DND-41 (cell line): ENCODE measurements around the gene ERC1.

Experiments
- ATAC-seq: fragments of 200-7000 bp; cut with Tn5 transposase; 3 replicates; pipeline ENCODE4 v1.9.1; 2021; ENCODE audit warnings: low read depth; ENCODE audit not compliant: insufficient read depth
- DNase-seq: peaks from one replicate; pipeline ENCODE4 v3.0.0-alpha.2; 2020
- H2AFZ ChIP-seq: 2 replicates; pipeline ENCODE4 v1.6.0; 2012; ENCODE audit warnings: low read depth, low read length
- H3K27ac ChIP-seq: 2 replicates; pipeline ENCODE4 v1.5.1; 2012; ENCODE audit warnings: low read length, inconsistent platforms
- H3K27me3 ChIP-seq: fragments of 200-600 bp; sonication (generic); 2 replicates; pipeline ENCODE4 v1.6.0; 2012; ENCODE audit warnings: low read length, mild to moderate bottlenecking, inconsistent platforms; ENCODE audit not compliant: insufficient read depth, poor library complexity
- H3K36me3 ChIP-seq: 2 replicates; pipeline ENCODE4 v1.5.1; 2012; ENCODE audit warnings: low read length, inconsistent platforms; ENCODE audit not compliant: insufficient read depth
- H3K4me1 ChIP-seq: 2 replicates; pipeline ENCODE4 v1.5.1; 2012; ENCODE audit warnings: mild to moderate bottlenecking, low read length; ENCODE audit not compliant: insufficient read depth
- H3K4me2 ChIP-seq: 2 replicates; pipeline ENCODE4 v1.6.0; 2012; ENCODE audit warnings: mild to moderate bottlenecking, moderate library complexity, low read length, inconsistent platforms; ENCODE audit not compliant: insufficient read depth
- H3K4me3 ChIP-seq, 2 experiments: fragments of 200-600 bp in 1 of 2; shearing (Covaris generic) in 1 of 2; 2 replicates each; pipeline ENCODE4 v1.5.1; 2012 to 2016; ENCODE audit warnings: inconsistent platforms in 2 of 2, low read length in 2 of 2, mild to moderate bottlenecking in 2 of 2, low read depth in 1 of 2, moderate library complexity in 1 of 2
- H3K79me2 ChIP-seq: 2 replicates; pipeline ENCODE4 v1.6.0; 2012; ENCODE audit warnings: low read length, inconsistent platforms; ENCODE audit not compliant: insufficient read depth
- H3K9ac ChIP-seq: 2 replicates; pipeline ENCODE4 v1.6.0; 2012; ENCODE audit warnings: low read depth, mild to moderate bottlenecking, inconsistent platforms, low read length, moderate library complexity
- H3K9me3 ChIP-seq: 2 replicates; pipeline ENCODE4 v1.5.1; 2012; ENCODE audit warnings: low read length, moderate library complexity, mild to moderate bottlenecking, inconsistent platforms; ENCODE audit not compliant: insufficient read depth, severe bottlenecking
- H4K20me1 ChIP-seq: 2 replicates; pipeline ENCODE4 v1.6.0; 2012; ENCODE audit warnings: low read length; ENCODE audit not compliant: insufficient read depth
- EZH2 ChIP-seq: IDR thresholded peaks from 3 replicates; pipeline ENCODE4 v1.6.1; 2012; ENCODE audit warnings: borderline replicate concordance, low read depth, mild to moderate bottlenecking, moderate library complexity, low read length, inconsistent platforms; ENCODE audit not compliant: severe bottlenecking
- TF ChIP-seq, protein P1 (sequence below): IDR thresholded peaks from 2 replicates; pipeline ENCODE4 v1.5.1; 2012; ENCODE audit warnings: borderline replicate concordance, low read length, moderate library complexity, mild to moderate bottlenecking; ENCODE audit not compliant: poor library complexity, severe bottlenecking; ENCODE audit errors: extremely low read depth

ERC1 gene

DNA sequence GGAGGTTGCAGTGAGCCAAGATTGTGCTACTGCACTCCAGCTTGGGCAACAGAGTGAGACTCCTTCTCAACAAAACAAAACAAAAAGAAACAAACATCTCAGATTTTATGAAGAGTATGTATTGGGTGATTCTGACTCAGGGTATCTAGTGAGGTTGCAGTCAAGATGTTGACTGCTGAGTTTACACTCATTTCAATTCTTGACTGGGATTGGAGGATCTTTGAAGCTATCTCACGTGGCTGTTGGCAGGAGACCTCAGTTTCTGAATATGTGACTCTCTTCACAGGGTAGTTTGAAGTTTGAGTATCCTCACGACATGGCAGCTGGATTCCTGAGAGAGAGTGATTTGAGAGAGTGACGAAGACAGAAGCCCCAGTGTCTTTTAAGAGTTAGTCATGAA, 29.4 kb downstream of the ERC1 start:
- no peak overlapping the region for H3K4me3 ChIP-seq
- TF ChIP-seq, protein P1, sequence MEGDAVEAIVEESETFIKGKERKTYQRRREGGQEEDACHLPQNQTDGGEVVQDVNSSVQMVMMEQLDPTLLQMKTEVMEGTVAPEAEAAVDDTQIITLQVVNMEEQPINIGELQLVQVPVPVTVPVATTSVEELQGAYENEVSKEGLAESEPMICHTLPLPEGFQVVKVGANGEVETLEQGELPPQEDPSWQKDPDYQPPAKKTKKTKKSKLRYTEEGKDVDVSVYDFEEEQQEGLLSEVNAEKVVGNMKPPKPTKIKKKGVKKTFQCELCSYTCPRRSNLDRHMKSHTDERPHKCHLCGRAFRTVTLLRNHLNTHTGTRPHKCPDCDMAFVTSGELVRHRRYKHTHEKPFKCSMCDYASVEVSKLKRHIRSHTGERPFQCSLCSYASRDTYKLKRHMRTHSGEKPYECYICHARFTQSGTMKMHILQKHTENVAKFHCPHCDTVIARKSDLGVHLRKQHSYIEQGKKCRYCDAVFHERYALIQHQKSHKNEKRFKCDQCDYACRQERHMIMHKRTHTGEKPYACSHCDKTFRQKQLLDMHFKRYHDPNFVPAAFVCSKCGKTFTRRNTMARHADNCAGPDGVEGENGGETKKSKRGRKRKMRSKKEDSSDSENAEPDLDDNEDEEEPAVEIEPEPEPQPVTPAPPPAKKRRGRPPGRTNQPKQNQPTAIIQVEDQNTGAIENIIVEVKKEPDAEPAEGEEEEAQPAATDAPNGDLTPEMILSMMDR, result no peak
- no peak for TF ChIP-seq EZH2
- no peaks in the 10 kb centered on the region for H4K20me1 ChIP-seq
- H3K9me3 ChIP-seq, result no peaks in the 10 kb centered on the region
- no peak overlapping the region for H3K9ac ChIP-seq
- no peaks in the 10 kb centered on the region; the same call in 1 of the 2 replicates for H3K36me3 ChIP-seq
- H3K27me3 ChIP-seq, result no peaks in the 10 kb centered on the region
- no peak overlapping the region for H2AFZ ChIP-seq
- H3K4me1 ChIP-seq, result no peaks in the 10 kb centered on the region
- no peak for ATAC-seq
- peaks cover 3% of the 10 kb centered on the region; the same call in 1 of the 2 replicates for H3K79me2 ChIP-seq
- DNase-seq, result no peak
- H3K27ac ChIP-seq, result no peak overlapping the region
- H3K4me2 ChIP-seq, result no peak overlapping the region

DNA sequence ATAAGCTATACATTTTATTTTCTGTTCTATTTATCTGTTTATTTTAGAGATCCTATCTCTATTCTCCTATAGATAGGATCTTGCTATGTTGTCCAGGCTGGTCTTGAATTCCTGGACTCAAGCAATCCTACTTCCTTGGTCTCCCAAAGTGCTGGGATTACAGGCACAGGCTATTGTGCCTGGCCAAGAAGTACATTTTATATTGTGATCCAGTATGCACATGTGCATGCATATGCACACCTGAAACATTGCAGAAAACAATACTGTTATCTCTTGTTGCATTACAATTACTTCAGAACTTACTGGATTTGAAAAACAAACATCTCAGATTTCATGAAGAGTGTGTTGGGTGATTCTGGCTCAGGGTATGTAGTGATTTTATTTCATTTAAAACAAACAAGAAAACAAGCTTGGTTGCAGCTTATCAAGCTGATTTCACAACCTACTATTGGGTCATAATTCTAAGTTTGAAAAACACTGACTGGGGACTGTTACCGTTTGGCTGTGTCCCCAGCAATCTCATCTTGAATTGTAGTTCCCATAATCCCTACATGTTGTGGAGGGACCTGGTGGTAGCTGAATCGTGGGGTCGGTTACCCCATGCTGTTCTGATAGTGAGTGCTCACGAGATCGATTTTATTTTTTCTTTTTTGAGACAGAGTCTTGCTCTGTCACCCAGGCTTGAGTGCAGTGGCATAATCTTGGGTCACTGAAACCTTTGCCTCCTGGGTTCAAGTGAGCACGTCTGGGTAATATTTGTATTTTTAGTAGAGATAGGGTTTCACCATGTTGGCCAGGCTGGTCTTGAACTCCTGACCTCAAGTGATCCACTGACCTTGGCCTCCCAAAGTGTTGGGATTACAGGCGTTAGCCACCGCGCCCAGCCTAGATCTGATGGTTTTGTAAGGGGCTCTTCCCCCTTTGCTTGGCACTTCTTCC, 31.3 kb downstream of the ERC1 start:
- no peak for TF ChIP-seq EZH2
- TF ChIP-seq, protein P1, result no peak
- Histone ChIP-seq H3K4me3 (no peak overlapping the region), H3K27ac (no peak overlapping the region), H3K36me3 (no peaks in the 10 kb centered on the region; the same call in 1 of the 2 replicates), H3K9ac (no peak overlapping the region), H3K4me1 (no peaks in the 10 kb centered on the region), H3K79me2 (peaks cover 3% of the 10 kb centered on the region; the same call in 1 of the 2 replicates), H3K27me3 (no peaks in the 10 kb centered on the region), H3K9me3 (no peaks in the 10 kb centered on the region), H3K4me2 (no peak overlapping the region), H4K20me1 (no peaks in the 10 kb centered on the region), H2AFZ (no peak overlapping the region)
- DNase-seq, result no peak
- no peak for ATAC-seq

DNA sequence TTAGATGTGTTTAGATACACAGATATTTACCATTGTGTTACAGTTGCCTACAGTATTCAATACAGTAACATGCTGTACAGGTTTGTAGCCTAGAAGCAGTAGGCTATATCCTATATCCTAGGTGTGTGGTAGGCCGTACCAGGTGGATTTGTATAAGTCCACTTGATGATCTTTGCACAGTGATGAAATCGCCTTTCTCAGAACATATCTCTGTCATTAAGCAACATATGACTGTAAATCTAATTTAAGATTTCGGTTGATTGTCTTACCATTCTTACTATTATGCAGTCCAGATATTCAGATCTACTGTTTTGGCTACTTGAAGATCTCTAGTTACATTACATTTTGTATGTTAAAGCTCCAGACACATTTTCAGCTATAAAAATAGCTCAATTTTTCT, 39.8 kb downstream of the ERC1 start:
- H3K4me2 ChIP-seq, result no peak overlapping the region
- DNase-seq, result no peak
- no peak for ATAC-seq
- H3K4me3 ChIP-seq, result no peak overlapping the region
- no peaks in the 10 kb centered on the region for H3K27me3 ChIP-seq
- no peaks in the 10 kb centered on the region for H3K9me3 ChIP-seq
- no peak overlapping the region for H3K9ac ChIP-seq
- no peak overlapping the region for H3K27ac ChIP-seq
- H2AFZ ChIP-seq, result no peak overlapping the region
- 0 out of 2 replicates have a peak, but pooled peaks cover 3% of the 10 kb centered on the region for H3K79me2 ChIP-seq
- TF ChIP-seq EZH2, result no peak
- TF ChIP-seq, protein P1, result no peak
- no peaks in the 10 kb centered on the region for H4K20me1 ChIP-seq
- no peaks in the 10 kb centered on the region for H3K4me1 ChIP-seq
- H3K36me3 ChIP-seq, result peaks cover 12% of the 10 kb centered on the region
